ENCODE measurements around the gene MTAP.

The MTAP gene

GRCh38 chr9:21781656-21782055 is 20.8 kb upstream of the MTAP start:
- H3K4me3 ChIP-seq (replicated peaks; ENCODE audit: insufficient read depth, low read length), result no peak overlapping the region
- no peak for DNase-seq (ENCODE audit: low read depth in 1 of 2, low spot score in 1 of 2)
- H3K27me3 ChIP-seq (ENCODE audit: insufficient read depth, poor library complexity, severe bottlenecking), result no peaks in the 10 kb centered on the region
- no peak overlapping the region for H3K27ac ChIP-seq (replicated peaks)
- no peak for TF ChIP-seq POLR2AphosphoS5 (IDR thresholded peaks at IDR 0.05; ENCODE audit: low read depth)
- no peak for TF ChIP-seq SPI1 (IDR thresholded peaks at IDR 0.05; ENCODE audit: borderline replicate concordance, low read depth)
- TF ChIP-seq, protein P1, sequence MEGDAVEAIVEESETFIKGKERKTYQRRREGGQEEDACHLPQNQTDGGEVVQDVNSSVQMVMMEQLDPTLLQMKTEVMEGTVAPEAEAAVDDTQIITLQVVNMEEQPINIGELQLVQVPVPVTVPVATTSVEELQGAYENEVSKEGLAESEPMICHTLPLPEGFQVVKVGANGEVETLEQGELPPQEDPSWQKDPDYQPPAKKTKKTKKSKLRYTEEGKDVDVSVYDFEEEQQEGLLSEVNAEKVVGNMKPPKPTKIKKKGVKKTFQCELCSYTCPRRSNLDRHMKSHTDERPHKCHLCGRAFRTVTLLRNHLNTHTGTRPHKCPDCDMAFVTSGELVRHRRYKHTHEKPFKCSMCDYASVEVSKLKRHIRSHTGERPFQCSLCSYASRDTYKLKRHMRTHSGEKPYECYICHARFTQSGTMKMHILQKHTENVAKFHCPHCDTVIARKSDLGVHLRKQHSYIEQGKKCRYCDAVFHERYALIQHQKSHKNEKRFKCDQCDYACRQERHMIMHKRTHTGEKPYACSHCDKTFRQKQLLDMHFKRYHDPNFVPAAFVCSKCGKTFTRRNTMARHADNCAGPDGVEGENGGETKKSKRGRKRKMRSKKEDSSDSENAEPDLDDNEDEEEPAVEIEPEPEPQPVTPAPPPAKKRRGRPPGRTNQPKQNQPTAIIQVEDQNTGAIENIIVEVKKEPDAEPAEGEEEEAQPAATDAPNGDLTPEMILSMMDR (IDR thresholded peaks at IDR 0.05; ENCODE audit: insufficient read depth, low read length), result no peak

- TF ChIP-seq, protein P1 (IDR thresholded peaks at IDR 0.05; ENCODE audit: insufficient read depth, low read length), result no peak
- TF ChIP-seq, protein P2, sequence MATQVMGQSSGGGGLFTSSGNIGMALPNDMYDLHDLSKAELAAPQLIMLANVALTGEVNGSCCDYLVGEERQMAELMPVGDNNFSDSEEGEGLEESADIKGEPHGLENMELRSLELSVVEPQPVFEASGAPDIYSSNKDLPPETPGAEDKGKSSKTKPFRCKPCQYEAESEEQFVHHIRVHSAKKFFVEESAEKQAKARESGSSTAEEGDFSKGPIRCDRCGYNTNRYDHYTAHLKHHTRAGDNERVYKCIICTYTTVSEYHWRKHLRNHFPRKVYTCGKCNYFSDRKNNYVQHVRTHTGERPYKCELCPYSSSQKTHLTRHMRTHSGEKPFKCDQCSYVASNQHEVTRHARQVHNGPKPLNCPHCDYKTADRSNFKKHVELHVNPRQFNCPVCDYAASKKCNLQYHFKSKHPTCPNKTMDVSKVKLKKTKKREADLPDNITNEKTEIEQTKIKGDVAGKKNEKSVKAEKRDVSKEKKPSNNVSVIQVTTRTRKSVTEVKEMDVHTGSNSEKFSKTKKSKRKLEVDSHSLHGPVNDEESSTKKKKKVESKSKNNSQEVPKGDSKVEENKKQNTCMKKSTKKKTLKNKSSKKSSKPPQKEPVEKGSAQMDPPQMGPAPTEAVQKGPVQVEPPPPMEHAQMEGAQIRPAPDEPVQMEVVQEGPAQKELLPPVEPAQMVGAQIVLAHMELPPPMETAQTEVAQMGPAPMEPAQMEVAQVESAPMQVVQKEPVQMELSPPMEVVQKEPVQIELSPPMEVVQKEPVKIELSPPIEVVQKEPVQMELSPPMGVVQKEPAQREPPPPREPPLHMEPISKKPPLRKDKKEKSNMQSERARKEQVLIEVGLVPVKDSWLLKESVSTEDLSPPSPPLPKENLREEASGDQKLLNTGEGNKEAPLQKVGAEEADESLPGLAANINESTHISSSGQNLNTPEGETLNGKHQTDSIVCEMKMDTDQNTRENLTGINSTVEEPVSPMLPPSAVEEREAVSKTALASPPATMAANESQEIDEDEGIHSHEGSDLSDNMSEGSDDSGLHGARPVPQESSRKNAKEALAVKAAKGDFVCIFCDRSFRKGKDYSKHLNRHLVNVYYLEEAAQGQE (IDR thresholded peaks at IDR 0.05; ENCODE audit: insufficient replicate concordance, low read depth), result no peak
- no peak for TF ChIP-seq SPI1 (IDR thresholded peaks at IDR 0.05; ENCODE audit: borderline replicate concordance, low read depth)
- no peak for TF ChIP-seq GABPA (IDR thresholded peaks at IDR 0.05; ENCODE audit: low read depth)
- no peak for TF ChIP-seq POLR2AphosphoS5 (IDR thresholded peaks at IDR 0.05; ENCODE audit: low read depth)
- Histone ChIP-seq H3K4me3 (replicated peaks; ENCODE audit: insufficient read depth, low read length) (no peak overlapping the region), H3K27ac (replicated peaks) (no peak overlapping the region), H3K27me3 (ENCODE audit: insufficient read depth, poor library complexity, severe bottlenecking) (no peaks in the 10 kb centered on the region)
- no peak for DNase-seq (ENCODE audit: low read depth in 1 of 2, low spot score in 1 of 2)
These were observed 20.2 kb upstream of the MTAP start for GRCh38 chr9:21782205-21782604.

GRCh38 chr9:21788752-21789151 is 13.7 kb upstream of the MTAP start:
- Histone ChIP-seq H3K27ac (replicated peaks) (no peak overlapping the region), H3K27me3 (ENCODE audit: insufficient read depth, poor library complexity, severe bottlenecking) (no peaks in the 10 kb centered on the region), H3K4me3 (replicated peaks; ENCODE audit: insufficient read depth, low read length) (no peak overlapping the region)
- no peak for DNase-seq (ENCODE audit: low read depth in 1 of 2, low spot score in 1 of 2)
- TF ChIP-seq GABPA (IDR thresholded peaks at IDR 0.05; ENCODE audit: low read depth) (no peak), POLR2AphosphoS5 (IDR thresholded peaks at IDR 0.05; ENCODE audit: low read depth) (no peak), SPI1 (IDR thresholded peaks at IDR 0.05; ENCODE audit: borderline replicate concordance, low read depth) (no peak)
- TF ChIP-seq, protein P1 (IDR thresholded peaks at IDR 0.05; ENCODE audit: insufficient read depth, low read length), result no peak
- TF ChIP-seq, protein P2 (IDR thresholded peaks at IDR 0.05; ENCODE audit: insufficient replicate concordance, low read depth), result no peak

DNA sequence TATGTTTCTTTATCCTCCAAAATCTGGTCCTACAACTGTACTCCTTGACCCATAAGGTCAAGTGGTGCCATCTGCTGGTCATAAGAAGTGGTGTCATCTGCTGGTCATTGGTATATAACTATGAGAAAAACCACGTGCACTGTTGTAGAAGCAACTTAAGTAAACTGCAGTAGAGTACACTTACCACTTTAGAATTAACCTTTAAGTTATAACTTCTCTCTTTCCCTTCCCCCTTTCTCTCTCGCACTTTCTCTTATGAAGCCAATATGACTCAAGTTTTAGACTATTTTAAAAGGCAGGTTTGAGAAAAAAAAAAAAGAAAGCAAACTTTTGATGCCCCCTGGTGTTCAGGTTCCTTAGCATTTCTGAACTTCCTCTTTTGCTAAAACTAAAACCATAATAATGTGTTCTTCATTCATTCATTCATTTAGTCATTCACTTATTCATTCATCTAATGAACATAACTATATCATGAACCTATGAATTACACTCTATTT is 12.8 kb upstream of the MTAP start:
- H3K27me3 ChIP-seq (ENCODE audit: insufficient read depth, poor library complexity, severe bottlenecking), result no peaks in the 10 kb centered on the region
- peak; percentile 50 to 61 for DNase-seq (ENCODE audit: low read depth in 1 of 2, low spot score in 1 of 2)
- TF ChIP-seq, protein P2 (IDR thresholded peaks at IDR 0.05; ENCODE audit: insufficient replicate concordance, low read depth), result no peak
- TF ChIP-seq GABPA (IDR thresholded peaks at IDR 0.05; ENCODE audit: low read depth) (no peak), POLR2AphosphoS5 (IDR thresholded peaks at IDR 0.05; ENCODE audit: low read depth) (no peak), SPI1 (IDR thresholded peaks at IDR 0.05; ENCODE audit: borderline replicate concordance, low read depth) (peak; percentile 16; the same call in 1 of the 2 replicates)
- TF ChIP-seq, protein P1 (IDR thresholded peaks at IDR 0.05; ENCODE audit: insufficient read depth, low read length), result no peak
- H3K27ac ChIP-seq (replicated peaks), result 0 out of 2 replicates have a peak overlapping the region, but pooled peaks have one; percentile 23
- H3K4me3 ChIP-seq (replicated peaks; ENCODE audit: insufficient read depth, low read length), result no peak overlapping the region

Measured in HL-60 (cell line).